ENCODE results near the gene C17orf107.

Gene C17orf107

DNA sequence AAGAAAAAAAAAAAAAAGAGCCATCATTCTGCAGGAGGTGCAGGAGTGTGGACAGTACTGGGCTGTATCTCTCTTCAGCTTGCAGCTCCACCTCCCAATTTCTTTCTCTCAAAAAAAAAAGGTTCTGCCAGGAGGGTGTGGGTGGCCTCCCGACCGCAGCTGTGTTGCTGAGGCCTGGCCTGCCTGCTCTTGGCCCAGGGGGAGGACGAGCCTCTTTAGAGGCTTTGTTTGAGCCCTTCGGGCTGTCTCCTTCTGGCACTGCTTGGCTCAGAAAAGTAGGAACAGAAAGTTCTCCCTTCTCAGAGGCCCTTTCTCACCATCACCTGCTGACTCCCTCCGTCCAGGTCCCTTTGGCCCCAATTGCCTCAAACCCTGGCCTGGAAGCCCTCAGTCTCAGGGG is 22.2 kb upstream of the C17orf107 start:
- DNase-seq (ENCODE audit: low spot score): no peak

DNA sequence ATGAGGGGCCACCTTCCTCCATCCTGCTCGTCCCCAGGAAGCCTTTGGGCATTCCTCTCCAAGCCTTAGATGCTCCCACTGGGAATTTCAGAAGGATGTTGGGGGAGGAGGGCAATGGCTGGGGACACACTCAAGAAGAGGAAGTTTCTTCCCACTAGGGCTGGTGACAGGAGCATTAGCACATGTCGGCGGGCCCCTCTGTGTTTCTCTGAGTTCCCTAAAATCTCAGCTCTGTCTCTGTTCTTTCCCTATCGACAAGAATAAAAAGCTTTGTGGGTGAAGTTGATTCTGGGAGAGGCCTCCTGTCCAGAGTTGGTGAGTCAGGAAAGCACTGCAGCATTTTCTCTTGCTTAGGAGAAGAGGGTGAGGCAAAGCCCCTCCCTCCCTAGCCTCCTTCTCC is 19.7 kb upstream of the C17orf107 start:
- no peak for DNase-seq (ENCODE audit: low spot score)

- no peak for DNase-seq (ENCODE audit: low spot score)
Observed at GRCh38 chr17:4880857-4881256, 18.5 kb upstream of the C17orf107 start.

DNA sequence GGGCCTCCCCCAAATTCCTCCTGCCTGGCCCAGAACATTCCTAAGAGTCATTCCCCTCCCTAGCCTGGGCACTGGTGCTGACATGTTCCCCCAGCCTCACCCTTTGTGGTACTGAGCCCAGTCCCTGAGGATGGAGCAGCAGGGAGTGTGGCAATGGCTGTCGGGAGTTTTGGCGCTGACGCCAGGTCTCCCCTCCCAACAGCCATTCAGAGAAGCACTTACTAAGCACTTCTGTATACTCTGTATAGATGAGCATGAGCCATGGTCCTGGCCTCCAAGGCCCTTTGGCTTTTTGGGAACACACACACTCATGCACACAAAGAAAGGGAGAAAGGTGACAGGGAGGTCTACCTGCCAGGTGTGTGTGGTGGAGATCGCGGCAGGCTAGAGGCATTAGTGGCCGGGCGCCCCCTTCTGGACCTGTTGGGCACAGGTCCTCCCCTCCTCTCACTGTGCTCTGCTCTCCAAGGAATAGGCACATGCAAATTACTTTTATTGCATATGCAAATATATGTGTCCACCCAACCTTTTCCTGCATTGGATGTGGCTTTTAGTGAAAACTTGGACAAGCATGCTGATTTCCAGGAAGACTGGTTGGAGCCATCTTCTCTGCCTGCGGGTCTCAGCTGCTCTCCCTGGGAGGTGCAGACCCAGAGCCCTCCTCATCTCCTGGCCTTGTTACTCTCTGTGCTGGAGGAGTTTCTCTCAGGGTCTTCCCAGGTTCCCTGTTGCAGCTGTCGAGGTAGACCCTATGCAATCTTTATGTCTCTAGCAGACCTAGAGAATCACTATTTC is 17.4 kb upstream of the C17orf107 start:
- no peak for DNase-seq (ENCODE audit: low spot score)

GRCh38 chr17:4884489-4884888 is 14.8 kb upstream of the C17orf107 start:
- DNase-seq (ENCODE audit: low spot score): no peak

DNA sequence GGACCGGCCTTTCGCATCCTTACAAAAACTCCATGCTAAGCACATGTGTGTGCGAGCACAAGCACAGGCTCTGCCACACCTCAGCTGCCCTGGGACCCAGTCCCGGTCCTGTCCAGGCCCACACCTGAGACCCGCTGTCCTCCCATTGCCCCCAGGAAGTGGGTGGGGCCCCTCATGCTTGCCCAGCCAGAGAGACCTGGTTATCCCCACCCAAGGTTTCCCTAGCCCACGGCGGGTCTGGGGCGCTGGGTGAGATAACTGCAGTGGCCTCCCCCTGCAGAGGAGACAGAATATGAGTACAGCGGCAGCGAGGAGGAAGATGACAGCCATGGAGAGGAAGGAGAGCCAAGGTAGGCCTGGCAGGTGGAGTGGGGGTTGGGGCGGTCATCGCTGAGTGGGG is 12.5 kb upstream of the C17orf107 start:
- DNase-seq (ENCODE audit: low spot score): no peak

GRCh38 chr17:4887581-4887980 is 11.8 kb upstream of the C17orf107 start:
- no peak for DNase-seq (ENCODE audit: low spot score)

DNA sequence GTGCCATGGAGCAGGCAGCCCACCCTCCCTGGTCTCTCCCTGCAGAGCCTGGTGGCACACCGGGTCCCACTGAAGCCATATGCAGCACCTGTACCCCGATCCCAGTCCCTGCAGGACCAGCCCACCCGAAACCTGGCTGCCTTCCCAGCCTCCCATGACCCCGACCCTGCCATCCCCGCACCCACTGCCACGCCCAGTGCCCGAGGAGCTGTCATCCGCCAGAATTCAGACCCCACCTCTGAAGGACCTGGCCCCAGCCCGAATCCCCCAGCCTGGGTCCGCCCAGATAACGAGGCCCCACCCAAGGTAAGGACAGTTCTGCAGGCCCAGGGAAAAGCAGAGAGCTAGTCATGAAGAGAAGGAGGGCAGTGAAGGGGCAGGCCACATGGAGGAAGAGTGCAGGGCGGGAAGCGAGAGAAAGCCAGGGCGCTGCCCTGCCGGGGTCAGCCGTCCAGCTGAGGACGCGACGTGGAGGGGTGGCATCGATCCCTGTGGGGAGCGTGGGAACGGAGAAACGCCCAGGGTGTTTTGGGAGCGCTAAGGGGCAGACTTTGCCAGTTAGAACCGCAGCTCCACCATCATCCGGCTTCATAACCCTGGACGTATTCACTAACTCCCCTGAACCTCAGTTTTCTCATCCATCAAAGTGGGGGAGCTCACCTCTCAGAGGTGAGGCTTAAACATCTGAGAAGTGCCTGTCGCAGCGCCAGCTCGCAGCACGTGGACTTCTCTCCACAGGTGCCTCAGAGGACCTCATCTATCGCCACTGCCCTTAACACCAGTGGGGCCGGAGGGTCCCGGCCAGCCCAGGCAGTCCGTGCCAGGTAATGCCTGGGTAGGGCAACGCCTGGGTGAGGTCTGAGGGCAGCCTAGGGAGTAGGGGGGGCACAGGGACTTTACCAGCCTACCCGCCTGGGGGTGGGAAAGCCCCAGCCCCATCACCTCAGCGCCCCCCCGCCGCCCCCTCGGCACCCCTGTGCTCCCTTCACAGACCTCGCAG is 7.6 kb upstream of the C17orf107 start:
- no peak for DNase-seq (ENCODE audit: low spot score)

DNA sequence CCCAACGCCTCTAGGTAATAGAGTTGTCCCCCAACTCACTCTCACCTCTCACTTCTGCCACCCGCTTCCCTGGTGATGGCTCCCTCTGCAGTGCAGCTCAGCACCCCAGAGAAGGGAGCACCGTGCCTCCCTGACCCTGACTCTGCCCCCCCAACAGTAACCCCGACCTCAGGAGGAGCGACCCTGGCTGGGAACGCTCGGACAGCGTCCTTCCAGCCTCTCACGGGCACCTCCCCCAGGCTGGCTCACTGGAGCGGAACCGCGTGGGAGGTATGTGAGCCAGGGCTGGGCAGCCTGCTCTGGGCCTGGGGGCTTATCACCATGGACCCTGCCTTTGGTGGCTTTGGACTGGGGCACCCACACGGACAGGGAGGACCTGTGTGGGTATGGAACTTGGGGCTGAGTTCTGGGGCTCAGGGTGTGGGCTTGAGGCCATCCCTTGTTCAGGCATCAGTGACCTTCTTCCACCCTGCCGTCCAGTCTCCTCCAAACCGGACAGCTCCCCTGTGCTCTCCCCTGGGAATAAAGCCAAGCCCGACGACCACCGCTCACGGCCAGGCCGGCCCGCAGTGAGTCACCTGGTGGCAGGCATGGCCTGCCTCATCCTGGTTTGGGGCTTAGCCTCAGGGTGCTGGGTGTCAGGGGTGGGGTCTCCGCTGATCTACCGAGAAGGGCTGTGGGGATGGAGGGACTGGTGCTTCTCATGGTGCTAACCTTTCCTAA is 6.7 kb upstream of the C17orf107 start:
- DNase-seq (ENCODE audit: low spot score): no peak

GRCh38 chr17:4893272-4893671 is 6.1 kb upstream of the C17orf107 start:
- no peak for DNase-seq (ENCODE audit: low spot score)

DNA sequence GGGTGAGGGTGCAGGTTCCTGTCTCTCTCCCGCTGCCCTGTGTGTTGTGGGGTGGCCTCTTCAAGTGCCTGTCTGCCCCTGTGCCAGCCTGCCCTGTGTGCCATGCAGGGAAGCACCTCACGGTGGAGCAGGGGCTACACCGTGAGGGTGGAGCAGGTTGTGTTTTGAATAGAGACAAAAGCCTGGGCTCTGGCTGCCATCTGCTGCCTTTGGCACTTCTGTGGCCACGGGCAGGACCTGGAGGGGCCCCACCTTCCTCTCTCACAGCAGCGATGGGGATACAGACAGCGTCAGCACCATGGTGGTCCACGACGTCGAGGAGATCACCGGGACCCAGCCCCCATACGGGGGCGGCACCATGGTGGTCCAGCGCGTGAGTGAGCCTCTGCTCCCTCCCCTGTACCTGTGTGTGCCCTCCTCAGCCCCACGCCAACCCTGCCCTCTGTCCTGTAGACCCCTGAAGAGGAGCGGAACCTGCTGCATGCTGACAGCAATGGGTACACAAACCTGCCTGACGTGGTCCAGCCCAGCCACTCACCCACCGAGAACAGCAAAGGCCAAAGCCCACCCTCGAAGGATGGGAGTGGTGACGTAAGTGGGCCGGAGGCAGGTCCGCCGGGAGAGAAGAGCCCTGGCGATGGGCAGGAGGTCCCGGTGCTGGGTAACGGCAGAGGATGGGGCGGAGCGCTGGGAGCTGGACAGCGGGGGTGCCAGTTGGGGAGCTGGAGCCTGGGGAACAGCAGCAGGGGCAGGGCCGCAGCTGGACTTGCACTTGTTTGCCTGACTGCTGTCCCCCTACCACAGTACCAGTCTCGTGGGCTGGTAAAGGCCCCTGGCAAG is 5.4 kb upstream of the C17orf107 start:
- DNase-seq (ENCODE audit: low spot score): no peak

GRCh38 chr17:4895121-4895520 is 4.2 kb upstream of the C17orf107 start:
- no peak for DNase-seq (ENCODE audit: low spot score)

DNA sequence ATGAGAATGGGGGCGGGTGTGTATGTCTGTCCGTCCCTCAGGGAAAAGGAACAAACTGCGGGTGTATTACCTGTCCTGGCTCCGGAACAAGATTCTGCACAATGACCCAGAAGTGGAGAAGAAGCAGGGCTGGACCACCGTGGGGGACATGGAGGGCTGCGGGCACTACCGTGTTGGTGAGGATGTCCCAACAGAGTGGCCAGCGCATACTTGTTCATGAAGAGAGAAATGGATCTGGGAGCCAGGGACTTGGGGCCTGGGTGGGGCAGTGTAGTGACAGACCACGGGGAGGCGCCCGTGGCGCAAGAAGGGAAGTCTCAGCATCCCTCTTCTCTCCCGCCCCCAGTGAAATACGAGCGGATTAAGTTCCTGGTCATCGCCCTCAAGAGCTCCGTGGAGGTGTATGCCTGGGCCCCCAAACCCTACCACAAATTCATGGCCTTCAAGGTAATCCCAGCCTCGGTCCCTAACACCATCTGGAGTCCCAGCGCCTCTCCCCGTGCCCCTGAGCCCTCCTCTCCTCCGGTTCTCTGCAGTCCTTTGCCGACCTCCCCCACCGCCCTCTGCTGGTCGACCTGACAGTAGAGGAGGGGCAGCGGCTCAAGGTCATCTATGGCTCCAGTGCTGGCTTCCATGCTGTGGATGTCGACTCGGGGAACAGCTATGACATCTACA is 3.5 kb upstream of the C17orf107 start:
- no peak for DNase-seq (ENCODE audit: low spot score)

DNA sequence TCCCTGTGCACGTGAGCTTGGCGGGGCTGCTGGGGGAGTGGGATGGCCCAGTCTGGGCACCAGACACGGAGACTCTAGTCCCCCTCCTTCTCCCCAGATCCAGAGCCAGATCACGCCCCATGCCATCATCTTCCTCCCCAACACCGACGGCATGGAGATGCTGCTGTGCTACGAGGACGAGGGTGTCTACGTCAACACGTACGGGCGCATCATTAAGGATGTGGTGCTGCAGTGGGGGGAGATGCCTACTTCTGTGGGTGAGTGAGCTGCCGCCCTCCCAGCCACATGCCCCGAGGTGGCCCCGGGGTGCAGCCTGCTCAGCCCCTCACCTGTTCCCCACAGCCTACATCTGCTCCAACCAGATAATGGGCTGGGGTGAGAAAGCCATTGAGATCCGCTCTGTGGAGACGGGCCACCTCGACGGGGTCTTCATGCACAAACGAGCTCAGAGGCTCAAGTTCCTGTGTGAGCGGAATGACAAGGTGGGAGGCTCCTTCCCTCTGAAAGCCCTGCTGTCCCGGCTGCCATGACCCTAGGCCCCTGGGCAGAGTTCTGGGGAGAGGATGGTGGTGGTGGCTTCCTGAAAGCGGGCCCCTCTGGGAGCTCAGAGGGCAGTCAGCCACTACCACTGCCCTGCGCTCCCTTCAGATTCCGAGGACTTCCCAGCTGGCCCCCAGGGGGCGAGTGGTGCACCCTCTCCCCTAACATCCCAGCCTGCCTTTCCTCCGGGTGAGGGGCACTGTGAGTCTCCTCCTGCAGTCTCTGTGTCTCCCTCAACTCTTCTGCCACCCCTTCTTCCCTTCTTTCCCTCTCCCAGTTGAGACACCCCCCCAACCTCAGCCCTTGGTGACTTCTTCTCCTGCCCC is 2.8 kb upstream of the C17orf107 start:
- DNase-seq (ENCODE audit: low spot score): no peak

- no peak for DNase-seq (ENCODE audit: low spot score)
Observed at GRCh38 chr17:4897198-4897687, 2.1 kb upstream of the C17orf107 start.

GRCh38 chr17:4897785-4898184 is 1.6 kb upstream of the C17orf107 start:
- no peak for DNase-seq (ENCODE audit: low spot score)

GRCh38 chr17:4898351-4898750 is 985 bp upstream of the C17orf107 start:
- DNase-seq (ENCODE audit: low spot score): no peak

DNA sequence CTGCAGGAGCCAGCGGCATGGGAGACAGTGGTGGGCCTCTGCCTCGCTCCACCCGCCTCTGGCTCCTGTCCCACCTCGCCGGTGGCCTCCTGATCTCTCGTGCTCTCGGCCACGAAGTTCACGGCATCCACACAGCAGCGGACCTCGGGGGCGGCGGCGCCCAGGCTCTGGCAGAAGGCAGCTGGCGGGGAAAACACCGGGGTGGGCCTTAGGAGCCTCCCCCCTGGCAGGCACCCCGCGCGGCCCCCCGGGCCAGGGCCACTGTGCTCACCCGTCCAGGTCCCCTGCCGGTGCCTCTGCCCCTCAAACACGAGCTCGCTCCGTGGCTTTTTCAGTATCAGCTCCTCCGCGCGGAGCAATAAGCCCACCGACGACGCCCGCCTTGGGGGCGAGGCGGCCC is 409 bp upstream of the C17orf107 start:
- DNase-seq (ENCODE audit: low spot score): no peak

DNA sequence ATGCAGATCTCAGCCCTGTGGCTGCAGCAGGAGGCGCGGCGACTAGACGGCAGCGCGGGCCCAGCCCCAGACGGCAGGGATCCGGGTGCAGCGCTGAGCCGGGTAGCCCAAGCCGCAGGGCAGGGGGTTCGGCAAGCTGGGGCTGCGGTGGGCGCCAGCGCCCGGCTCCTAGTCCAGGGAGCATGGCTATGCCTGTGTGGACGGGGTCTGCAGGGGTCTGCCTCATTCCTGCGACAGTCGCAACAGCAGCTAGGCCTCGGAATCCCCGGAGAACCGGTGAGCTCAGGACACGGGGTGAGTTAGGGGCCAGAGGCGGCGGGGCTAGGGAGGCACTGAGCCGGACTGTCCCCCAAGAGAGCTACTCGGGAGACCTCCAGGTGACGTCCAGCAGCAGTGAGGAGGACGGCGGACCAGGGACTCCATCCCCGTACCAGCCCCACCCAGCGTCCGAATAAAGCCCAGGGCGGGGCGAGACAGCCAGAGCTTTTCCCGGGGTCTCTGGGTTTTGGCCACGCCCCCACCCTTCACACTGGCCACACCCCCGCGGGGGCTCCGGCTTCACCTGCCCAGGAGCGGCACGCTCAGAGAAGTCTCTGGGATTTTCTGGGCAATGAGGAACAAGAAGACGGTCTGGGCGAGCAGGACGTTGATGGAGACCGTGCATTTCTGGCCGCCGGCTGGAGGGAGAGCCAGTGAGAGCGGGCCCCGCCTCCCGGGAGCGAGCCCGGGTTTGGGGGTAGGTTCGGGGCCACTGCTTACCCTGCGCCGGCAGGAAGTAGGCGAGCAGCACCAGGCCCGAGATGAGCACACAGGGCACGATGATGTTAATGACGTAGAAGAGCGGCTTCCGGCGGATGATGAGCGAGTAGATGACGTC is 1.1 kb downstream of the C17orf107 start:
- no peak for DNase-seq (ENCODE audit: low spot score)

Measured in RKO (cell line).